Measurements from ENCODE around the gene IDNK.
"Not testable (repeated sequence)": the region's sequence is repeated elsewhere in the genome, so short reads cannot be mapped to it uniquely, and the experiment has no call there.

Gene IDNK

DNA sequence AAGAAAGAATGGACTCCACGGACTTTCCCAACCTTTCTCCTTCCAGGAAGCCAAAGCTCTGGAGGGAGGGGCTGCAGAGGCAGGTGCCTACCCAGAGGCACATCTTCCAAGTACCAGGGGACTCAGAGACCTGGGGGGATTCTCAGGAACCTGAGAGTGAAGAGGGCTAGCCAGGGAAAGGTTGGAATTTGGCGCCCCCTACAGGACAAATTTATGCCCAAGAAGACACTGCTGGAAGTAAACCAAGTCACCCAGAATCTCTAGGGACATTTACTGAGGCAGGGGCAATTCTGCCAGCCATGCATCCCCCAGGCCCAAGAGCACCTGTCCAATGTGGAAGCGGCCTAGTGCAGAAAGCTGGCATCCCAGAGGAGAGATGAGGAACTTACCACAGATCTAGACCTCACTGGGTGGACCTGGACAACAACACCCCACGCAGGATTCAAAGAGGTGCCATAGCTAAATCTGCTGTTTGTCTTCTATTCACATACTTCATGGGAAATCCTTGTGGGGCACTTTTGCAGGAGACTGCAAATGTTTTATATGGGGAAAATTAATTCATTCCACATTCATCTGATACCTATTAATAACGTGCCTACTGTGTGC, 25.9 kb upstream of the IDNK start:
- H3K4me3 ChIP-seq (ENCODE audit: low read length) = no peak overlapping the region
- TF ChIP-seq, protein P1, sequence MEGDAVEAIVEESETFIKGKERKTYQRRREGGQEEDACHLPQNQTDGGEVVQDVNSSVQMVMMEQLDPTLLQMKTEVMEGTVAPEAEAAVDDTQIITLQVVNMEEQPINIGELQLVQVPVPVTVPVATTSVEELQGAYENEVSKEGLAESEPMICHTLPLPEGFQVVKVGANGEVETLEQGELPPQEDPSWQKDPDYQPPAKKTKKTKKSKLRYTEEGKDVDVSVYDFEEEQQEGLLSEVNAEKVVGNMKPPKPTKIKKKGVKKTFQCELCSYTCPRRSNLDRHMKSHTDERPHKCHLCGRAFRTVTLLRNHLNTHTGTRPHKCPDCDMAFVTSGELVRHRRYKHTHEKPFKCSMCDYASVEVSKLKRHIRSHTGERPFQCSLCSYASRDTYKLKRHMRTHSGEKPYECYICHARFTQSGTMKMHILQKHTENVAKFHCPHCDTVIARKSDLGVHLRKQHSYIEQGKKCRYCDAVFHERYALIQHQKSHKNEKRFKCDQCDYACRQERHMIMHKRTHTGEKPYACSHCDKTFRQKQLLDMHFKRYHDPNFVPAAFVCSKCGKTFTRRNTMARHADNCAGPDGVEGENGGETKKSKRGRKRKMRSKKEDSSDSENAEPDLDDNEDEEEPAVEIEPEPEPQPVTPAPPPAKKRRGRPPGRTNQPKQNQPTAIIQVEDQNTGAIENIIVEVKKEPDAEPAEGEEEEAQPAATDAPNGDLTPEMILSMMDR (conservative IDR thresholded peaks at IDR 0.05; ENCODE audit: low read depth, low read length) = peak; percentile 75
- DNase-seq (ENCODE audit: low read depth) = peak; percentile 0

DNA sequence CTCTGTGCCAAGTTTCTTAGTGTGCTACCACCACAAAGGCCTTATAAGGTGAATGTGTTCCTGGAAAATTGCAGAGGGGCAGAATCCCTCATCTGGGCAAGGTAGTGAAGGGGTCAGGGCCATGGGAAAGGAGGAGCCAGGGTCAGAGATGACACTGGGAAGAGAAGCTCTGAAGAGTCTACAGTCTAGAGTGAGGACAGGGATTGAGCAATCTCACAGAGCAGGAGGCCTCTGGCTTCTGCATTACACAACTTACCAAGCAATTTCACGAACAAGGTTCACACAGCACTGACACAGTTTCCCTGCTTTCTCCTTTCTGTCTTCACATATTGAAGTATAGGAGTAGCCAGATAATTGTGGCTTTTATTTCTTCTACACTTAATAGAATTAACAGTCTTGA, 24.5 kb upstream of the IDNK start:
- DNase-seq (ENCODE audit: low read depth) = no peak
- no peak overlapping the region for H3K4me3 ChIP-seq (ENCODE audit: low read length)

DNA sequence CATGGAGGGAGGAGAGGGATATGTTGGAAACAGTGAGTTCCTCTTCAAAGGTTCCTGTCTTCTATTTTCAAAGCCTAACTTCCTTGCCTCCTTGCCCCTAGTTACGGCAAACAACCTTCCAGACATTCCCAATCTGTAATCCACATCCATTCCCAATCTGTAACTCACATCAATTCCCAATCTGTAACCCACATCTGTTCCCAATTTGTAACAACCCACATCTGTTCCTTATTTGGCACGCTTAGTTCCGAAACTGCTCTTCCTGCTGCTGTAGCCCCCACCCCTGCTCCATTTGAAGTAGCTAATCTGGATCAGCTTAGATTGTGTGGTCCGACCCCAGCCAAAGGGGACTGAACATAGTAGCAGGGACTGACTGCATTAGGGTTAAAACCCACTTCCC, 23.9 kb upstream of the IDNK start:
- TF ChIP-seq, protein P1 (conservative IDR thresholded peaks at IDR 0.05; ENCODE audit: low read depth, low read length) = no peak
- H3K4me3 ChIP-seq (ENCODE audit: low read length) = no peak overlapping the region
- no peak for DNase-seq (ENCODE audit: low read depth)

More for the DNA sequence above, 24.5 kb upstream of the IDNK start:
- TF ChIP-seq, protein P1 (conservative IDR thresholded peaks at IDR 0.05; ENCODE audit: low read depth, low read length) = no peak

DNA sequence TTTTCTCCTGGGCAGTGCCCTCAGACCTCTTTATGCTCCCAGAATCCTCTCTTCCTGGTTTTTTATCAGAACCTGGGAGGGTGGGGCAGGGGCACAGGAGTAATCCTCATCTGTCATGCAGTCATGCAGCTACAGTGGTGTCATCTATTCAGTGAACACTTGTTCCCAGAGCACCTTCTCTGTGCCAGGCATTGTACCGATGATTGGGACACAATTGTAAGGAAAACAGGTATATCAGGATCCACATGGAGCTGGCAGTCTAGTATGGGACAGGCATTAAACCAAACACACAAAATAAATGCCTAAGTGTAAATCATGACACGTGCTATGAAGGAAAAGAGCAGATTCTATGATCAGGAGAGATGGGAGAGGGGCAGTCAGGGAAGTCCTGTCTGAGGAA, 21.5 kb upstream of the IDNK start:
- H3K4me3 ChIP-seq (ENCODE audit: low read length) = no peak overlapping the region
- TF ChIP-seq, protein P1 (conservative IDR thresholded peaks at IDR 0.05; ENCODE audit: low read depth, low read length) = no peak
- DNase-seq (ENCODE audit: low read depth) = no peak

DNA sequence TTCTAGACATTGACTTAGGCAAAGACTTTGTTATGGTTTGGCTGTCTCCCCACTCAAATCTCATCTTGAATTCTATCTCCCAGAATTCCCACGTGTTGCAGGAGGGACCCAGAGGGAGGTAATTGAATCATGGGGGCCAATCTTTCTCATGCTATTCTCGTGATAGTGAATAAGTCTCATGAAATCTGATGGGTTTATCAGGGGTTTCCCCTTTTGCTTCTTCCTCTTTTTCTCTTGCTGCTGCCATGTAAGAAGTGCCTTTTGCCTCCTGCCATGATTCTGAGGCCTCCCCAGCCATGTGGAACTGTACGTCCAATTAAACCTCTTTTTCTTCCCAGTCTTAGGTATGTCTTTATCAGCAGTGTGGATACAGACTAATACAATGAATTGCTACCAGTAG, 15.3 kb upstream of the IDNK start:
- DNase-seq (ENCODE audit: low read depth); H3K4me3 ChIP-seq (ENCODE audit: low read length): not testable (repeated sequence)

DNA sequence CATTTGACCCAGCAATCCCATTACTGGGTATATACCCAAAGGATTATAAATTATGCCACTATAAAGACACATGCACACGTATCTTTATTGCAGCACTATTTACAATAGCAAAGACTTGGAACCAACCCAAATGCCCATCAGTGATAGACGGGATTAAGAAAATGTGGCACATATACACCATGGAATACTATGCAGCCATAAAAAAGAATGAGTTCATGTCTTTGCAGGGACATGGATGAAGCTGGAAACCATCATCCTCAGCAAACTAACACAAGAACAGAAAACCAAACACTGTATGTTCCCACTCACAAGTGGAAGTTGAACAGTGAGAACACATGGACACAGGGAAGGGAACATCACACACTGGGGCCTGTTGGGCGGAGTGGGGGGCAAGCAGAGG, 9.6 kb upstream of the IDNK start:
- not testable (repeated sequence) for DNase-seq (ENCODE audit: low read depth); H3K4me3 ChIP-seq (ENCODE audit: low read length)

DNA sequence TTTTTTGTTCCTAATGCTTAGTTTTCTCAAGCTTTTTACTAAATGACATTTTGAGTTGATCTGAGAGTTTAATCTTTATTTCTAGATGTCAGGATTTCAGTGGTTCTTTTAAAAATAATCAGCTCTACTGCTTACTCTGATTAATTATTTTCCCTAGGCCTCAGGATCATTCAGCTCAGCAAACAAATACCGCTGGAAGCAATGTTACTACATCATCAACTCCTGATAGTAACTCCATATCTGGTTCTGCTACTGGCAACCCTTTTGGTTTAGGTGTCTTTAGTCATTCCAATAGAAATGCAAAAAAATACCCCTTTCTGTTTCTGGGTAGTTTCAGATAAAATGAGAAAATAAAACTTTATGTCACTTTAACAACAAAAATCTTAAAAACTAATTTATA, 5.6 kb upstream of the IDNK start:
- DNase-seq (ENCODE audit: low read depth) = no peak
- TF ChIP-seq, protein P1 (conservative IDR thresholded peaks at IDR 0.05; ENCODE audit: low read depth, low read length) = no peak
- no peak overlapping the region for H3K4me3 ChIP-seq (ENCODE audit: low read length)

DNA sequence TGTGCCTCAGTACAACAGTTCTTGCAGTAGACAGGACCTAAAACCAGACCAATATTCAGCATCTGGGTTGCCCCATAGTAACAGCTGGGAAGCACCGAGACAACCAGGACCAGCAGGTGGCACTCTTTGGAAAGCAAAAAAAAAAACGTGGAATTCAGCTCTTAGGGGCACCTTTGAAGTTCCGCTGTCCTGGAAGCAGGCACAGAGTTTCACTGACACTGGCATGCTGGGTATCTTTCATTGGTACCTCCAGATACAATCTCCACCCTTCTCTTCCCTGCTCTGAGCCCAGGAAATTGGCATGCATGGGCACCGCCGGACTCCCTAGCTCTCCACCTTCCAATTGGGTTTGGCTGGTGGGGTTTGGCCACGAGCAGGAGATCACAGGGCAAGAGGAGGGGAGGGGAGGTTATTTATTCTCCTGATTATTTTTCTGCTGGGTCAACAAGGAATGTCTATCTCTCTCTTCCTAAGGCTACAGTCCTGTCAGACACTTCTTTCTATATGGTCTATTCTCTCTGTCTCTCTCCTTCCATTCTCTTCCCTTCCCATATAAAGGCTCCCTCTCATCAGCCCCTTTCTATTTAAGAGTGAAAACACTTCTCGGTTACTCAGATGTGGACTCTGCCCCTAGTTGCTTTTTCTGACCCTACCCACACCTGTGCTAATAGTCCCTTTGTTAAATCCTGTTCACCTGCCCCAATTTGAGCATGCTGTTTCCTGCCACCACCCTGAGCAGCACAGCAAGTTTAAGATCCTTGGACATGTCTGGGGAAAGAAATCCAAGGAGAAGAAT, 1.9 kb upstream of the IDNK start:
- TF ChIP-seq, protein P1 (conservative IDR thresholded peaks at IDR 0.05; ENCODE audit: low read depth, low read length) = peak; percentile 86
- no peak for DNase-seq (ENCODE audit: low read depth)
- H3K4me3 ChIP-seq (ENCODE audit: low read length) = no peak overlapping the region
